NT2/D1 (cell line): Measurements from ENCODE around the gene SLCO3A1.

Experiments used
- SUZ12 ChIP-seq: IDR thresholded peaks from 2 replicates; pipeline ENCODE4 v1.6.1; 2011; ENCODE audit not compliant: insufficient read length, insufficient read depth; ENCODE audit errors: extremely low read depth
- YY1 ChIP-seq: IDR thresholded peaks from 2 replicates; pipeline ENCODE4 v1.6.1; 2011; ENCODE audit not compliant: insufficient read length, insufficient read depth
- ZNF274 ChIP-seq: IDR thresholded peaks from 2 replicates; pipeline ENCODE4 v1.6.1; 2011; ENCODE audit warnings: mild to moderate bottlenecking, low read depth, low read length

DNA sequence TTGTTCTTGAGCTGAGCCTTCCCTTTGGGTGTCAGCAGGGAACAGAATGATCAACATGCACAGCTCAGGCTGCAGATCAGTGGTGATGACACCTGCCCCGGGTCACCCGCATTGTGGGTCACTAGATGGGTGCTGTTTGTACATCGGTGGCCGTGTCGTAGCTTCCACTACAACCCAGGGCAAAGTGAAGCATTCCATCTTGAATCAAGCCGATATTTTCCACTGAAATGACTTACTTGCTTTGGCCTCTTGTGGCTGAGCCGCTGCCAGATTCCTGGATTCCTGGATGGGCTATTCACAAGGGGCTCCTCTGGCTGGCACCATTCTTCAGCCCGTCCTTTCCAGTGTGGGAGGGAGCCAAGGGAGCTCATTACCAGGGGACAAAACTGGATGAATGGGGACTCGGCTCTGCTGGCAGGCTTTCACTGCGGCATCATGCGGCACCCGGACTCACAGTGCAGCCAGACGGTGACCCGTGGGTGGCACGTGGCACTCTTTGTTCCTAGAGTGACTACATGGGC lies 65.6 kb downstream of the SLCO3A1 start:
- TF ChIP-seq SUZ12 (no peak), YY1 (no peak), ZNF274 (no peak)
